ENCODE results near the gene TEX54.

DNA sequence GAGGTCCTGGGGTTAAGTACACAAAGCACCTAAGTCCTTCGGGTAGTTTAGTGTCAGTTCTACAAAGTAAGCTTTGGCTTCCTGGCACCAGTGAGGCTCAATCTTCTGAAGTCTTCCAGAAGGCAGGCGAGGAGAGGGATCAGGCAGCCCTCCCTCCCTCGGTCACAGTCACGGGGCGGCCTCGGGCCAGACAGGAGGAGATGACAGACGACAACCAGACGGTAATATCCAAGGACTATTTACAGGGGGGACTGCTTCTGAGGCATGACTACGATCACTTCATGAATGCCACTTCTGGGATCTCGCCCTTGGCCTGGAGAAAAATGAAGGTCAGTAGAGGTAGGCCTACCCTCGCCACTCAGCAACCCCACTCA is 40.5 kb downstream of the TEX54 start:
- TF ChIP-seq CTCF (IDR thresholded peaks at IDR 0.05) (peak in 1 of 6 experiments; percentile 0), POLR2A (IDR thresholded peaks at IDR 0.05) (no peak)

Data from esophagus squamous epithelium (tissue), 4 donors.